Measurements from ENCODE around the gene CIITA. TPM values are rescaled to one million over a fixed set of nuclear protein-coding genes. Genes with fewer than 3 reads are reported as not detected.

The CIITA gene
- total RNA-seq, 4 donors from 2014 or later, result 14.0 to 20.1 (median 17.9) TPM

DNA sequence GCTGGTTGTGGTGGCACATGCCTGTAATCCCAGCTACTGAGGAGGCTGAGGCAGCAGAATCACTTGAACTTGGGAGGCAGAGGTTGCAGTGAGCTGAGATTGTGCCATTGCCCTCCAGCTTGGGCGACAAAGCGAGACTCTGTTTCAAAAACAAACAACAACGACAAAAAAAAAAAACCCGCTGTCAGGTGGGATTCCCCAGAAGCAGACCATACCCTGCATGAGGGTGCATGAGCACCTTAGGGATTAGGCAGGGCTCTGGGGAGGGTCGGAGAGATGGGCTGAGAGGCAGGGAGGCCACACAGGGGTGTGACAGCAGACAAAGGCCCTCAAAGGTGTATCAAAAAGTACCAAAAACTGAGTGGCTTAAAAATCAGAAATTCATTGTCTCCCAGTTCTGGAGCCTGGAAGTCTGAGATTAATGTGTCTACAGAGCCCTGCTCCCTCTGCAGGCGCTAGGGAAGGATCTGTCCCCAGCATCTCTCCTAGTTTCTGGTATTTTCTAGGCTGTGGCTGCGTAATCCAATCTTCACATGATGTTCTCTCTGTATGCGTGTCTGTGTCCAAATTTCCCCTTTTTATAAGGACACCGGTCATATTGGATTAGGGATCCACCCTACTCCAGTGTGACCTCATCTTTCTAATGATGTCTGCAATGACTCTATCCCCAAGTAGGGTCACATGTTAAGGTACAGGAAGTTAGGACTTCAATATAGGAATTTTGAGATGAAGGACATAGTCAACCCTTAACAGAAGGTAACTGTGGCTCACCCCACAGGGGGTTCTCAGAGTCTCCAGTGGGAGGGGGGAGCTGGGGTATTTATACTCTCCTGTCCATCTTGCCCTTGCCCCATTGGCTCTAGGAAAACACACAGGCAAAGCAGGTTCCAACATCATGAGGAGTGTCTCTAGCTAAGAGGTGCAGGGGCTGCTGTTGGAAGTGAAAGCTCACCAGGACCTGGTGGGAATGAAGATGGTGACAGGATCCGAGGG lies 44.8 kb upstream of the CIITA start:
- intact Hi-C loops (cut with DNase I; ENCODE audit: low total_unique reads), result no loop called here
- no peak overlapping the region for H3K4me3 ChIP-seq (ENCODE audit: low read depth, poor library complexity, severe bottlenecking)
- 74 to 81% methylated on average over 10 of the region's 10 CpGs for WGBS, 2 donors
- no peak for TF ChIP-seq POLR2A (IDR thresholded peaks at IDR 0.05)
- TF ChIP-seq, protein P1, sequence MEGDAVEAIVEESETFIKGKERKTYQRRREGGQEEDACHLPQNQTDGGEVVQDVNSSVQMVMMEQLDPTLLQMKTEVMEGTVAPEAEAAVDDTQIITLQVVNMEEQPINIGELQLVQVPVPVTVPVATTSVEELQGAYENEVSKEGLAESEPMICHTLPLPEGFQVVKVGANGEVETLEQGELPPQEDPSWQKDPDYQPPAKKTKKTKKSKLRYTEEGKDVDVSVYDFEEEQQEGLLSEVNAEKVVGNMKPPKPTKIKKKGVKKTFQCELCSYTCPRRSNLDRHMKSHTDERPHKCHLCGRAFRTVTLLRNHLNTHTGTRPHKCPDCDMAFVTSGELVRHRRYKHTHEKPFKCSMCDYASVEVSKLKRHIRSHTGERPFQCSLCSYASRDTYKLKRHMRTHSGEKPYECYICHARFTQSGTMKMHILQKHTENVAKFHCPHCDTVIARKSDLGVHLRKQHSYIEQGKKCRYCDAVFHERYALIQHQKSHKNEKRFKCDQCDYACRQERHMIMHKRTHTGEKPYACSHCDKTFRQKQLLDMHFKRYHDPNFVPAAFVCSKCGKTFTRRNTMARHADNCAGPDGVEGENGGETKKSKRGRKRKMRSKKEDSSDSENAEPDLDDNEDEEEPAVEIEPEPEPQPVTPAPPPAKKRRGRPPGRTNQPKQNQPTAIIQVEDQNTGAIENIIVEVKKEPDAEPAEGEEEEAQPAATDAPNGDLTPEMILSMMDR (IDR thresholded peaks at IDR 0.05), result no peak
- no peak for DNase-seq (ENCODE audit: low spot score in 2 of 2)

DNA sequence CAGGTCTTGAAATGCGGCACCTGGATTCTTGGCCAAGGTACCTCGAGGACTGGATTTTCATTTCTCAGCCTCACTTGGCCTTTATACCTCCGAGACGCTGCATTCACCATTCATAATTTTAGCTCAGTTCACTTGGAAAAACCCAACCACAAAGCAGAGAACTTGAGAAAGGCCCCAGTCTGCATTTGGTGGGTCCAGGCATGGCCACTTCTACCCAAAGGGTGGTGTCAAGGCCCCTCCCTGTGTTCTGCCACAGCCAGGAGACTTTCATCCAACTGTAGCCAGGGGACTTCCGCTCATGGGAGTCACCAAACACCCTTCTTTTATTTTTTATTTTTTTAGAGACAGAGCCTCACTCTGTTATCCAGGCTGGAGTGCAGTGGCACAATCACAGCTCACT lies 43.7 kb upstream of the CIITA start:
- 88 to 94% methylated on average over 5 of the region's 5 CpGs for WGBS, 2 donors
- intact Hi-C loops (cut with DNase I; ENCODE audit: low total_unique reads), result no loop called here
- no peak overlapping the region for H3K4me3 ChIP-seq (ENCODE audit: low read depth, poor library complexity, severe bottlenecking)
- TF ChIP-seq POLR2A (IDR thresholded peaks at IDR 0.05), result no peak
- TF ChIP-seq, protein P1 (IDR thresholded peaks at IDR 0.05), result no peak
- DNase-seq (ENCODE audit: low spot score in 2 of 2), result no peak

DNA sequence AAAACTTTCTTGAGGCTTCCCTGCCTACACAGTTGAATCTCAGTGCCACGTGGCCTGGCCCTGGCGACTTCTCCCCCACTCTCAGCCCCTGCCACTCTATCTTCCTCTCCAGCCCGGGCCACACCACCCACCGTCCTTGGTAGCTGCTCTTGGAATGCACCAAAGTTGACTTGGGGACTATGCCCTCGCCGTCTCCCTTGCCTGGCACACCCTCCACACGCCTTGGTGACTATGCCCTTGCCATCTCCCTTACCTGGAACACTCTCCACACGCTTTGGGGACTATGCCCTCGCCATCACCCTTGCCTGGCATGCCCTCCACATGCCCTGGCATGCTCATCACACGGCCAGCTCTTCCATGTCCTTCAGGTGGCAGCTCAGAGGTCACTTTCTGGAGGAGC lies 42.9 kb upstream of the CIITA start:
- DNase-seq (ENCODE audit: low spot score in 2 of 2), result no peak
- WGBS, 2 donors, result 83 to 85% methylated on average over 10 of the region's 10 CpGs
- H3K4me3 ChIP-seq (ENCODE audit: low read depth, poor library complexity, severe bottlenecking), result no peak overlapping the region
- intact Hi-C loops (cut with DNase I; ENCODE audit: low total_unique reads), result no loop called here
- no peak for TF ChIP-seq POLR2A (IDR thresholded peaks at IDR 0.05)
- TF ChIP-seq, protein P1 (IDR thresholded peaks at IDR 0.05), result no peak

DNA sequence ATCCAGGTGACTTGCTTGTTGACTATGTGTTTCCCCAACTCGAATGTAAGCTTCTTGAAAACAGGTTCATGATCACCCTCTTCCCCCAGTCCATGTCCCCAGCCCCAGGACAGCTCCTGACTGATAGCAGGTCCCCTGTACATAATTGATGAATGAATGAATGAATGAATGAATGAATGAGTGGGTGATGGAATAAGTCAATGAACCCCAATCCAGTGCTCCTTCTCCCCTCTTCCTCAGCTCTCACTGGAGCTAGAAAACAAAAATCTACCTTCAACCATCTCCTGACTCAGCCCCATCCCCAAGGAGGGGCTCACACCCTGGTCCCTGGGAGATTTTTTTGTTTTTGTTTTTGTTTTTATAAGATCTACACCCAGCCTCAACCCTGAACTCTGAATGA lies 42.2 kb upstream of the CIITA start:
- TF ChIP-seq, protein P1 (IDR thresholded peaks at IDR 0.05), result no peak
- TF ChIP-seq POLR2A (IDR thresholded peaks at IDR 0.05), result no peak
- intact Hi-C loops (cut with DNase I; ENCODE audit: low total_unique reads), result no loop called here
- no peak for DNase-seq (ENCODE audit: low spot score in 2 of 2)
- 77 to 78% methylated on average over 1 of the region's 1 CpG for WGBS, 2 donors
- H3K4me3 ChIP-seq (ENCODE audit: low read depth, poor library complexity, severe bottlenecking), result no peak overlapping the region

DNA sequence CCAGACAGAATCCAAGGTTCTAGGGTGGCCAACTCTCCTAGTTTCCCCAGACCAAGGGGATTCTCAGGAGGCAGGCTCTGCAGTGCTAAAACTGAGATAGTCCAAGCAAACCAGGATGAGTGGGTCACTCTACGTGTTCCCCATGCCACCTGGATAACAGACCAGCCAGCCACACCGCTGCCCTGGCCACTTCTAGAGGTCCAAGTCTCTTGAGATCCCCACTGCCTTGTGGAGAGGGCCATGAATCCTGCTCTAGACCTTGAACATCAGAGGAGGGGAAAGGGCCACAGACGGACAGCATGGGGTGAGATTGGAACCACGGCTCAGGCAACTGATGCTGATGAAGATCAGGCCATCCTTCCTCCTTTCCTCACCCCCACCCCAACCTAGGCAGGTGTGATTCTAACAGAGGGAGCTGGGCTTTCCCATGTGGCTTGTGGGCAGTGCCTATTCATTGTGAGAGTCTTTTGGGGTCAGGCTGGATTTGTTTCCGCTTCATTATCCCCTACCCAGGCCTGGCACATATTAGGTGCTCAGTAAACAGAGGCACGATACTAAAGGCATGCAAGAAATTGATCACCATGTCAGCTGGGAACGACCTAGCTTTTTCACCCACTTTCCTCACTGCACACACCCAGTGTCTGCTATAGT lies 41.6 kb upstream of the CIITA start:
- H3K4me3 ChIP-seq (ENCODE audit: low read depth, poor library complexity, severe bottlenecking), result no peak overlapping the region
- 85 to 89% methylated on average over 7 of the region's 7 CpGs for WGBS, 2 donors
- TF ChIP-seq, protein P1 (IDR thresholded peaks at IDR 0.05), result no peak
- no peak for TF ChIP-seq POLR2A (IDR thresholded peaks at IDR 0.05)
- DNase-seq (ENCODE audit: low spot score in 2 of 2), result no peak
- intact Hi-C loops (cut with DNase I; ENCODE audit: low total_unique reads), result no loop called here

Measured in lower leg skin (tissue), 4 donors.